K562 (cell line): ENCODE results near the gene AASS. TPM values are rescaled to one million over a fixed set of nuclear protein-coding genes. Genes with fewer than 3 reads are reported as not detected.

Experiments used
- E2F5 ChIP-seq: sonication (generic); formaldehyde crosslinking; IDR thresholded peaks from 2 replicates; pipeline ENCODE4 v1.8.0; 2022; ENCODE audit warnings: mild to moderate bottlenecking, missing genetic modification reagents
- LEF1 ChIP-seq: fragments of 450-650 bp; IDR thresholded peaks from 2 replicates; pipeline ENCODE4 v1.6.1; 2016; ENCODE audit warnings: mild to moderate bottlenecking
- MTA1 ChIP-seq: fragments of 450-650 bp; IDR thresholded peaks from 2 replicates; pipeline ENCODE4 v1.6.1; 2017; ENCODE audit warnings: borderline replicate concordance
- STAG1 ChIP-seq: sonication (generic); formaldehyde crosslinking; IDR thresholded peaks from 2 replicates; pipeline ENCODE4 v1.5.0; 2020; ENCODE audit warnings: missing genetic modification reagents, borderline replicate concordance
- ZNF609 ChIP-seq: sonication (generic); formaldehyde crosslinking; IDR thresholded peaks from 2 replicates; pipeline ENCODE4 v1.8.1; 2023; ENCODE audit warnings: missing genetic modification reagents, mild to moderate bottlenecking, borderline replicate concordance
- ZNF79 ChIP-seq: fragments of 250-450 bp; sonication (Bioruptor Pico); IDR thresholded peaks from 2 replicates; pipeline ENCODE4 v1.4.0; 2020; ENCODE audit warnings: low read depth, mild to moderate bottlenecking, moderate library complexity
- polyA plus RNA-seq, 8 experiments: library from polyadenylated mRNA; depleted of rRNA in 4 of 8; stranded (reverse) in 5 of 8; unstranded in 3 of 8; fragments of >200 nt; fragmentation: Nextera tagmentation in 2 of 8; fragmentation: Illumina TruSeq in 1 of 8; extraction: Ambion mirVana in 2 of 8; extraction: Trizol in 1 of 8; gene quantifications; 2 replicates each; pipeline versions ENCODE4 v1.2.1 to v1.2.3, GENCODE V29; 2011 to 2014; ENCODE audit warnings: inconsistent platforms in 1 of 8, missing spikeins in 1 of 8
- total RNA-seq, 7 experiments: library from RNA; depleted of rRNA in 6 of 7; stranded (reverse); fragments of >200 nt in 6 of 7; fragmentation: Illumina TruSeq in 2 of 7; extraction: Trizol in 2 of 7; gene quantifications; 2 replicates each; pipeline versions ENCODE4 v1.2.1 to v1.2.3, GENCODE V29; 2011 to 2021; ENCODE audit warnings: low replicate concordance in 1 of 7

AASS gene
- total and polyA plus RNA-seq, 9 of the 15 experiments (the other 6 are each of a cell fraction or from before 2014, with no cell fraction given), result 0.04 to 0.38 (median 0.07) TPM; not detected in 6

GRCh38 chr7:122123746-122124145 is 20.3 kb downstream of the AASS start (continued):
- TF ChIP-seq ZNF79 (CRISPR knock-in tag), result no peak
- TF ChIP-seq ZNF609 (CRISPR knock-in tag), result no peak
- no peak for TF ChIP-seq MTA1
- no peak for TF ChIP-seq E2F5
- no peak for TF ChIP-seq LEF1
- no peak for TF ChIP-seq STAG1
- TF ChIP-seq, all 486 proteins: peak for 0
